ENCODE results near the gene EGFLAM. TPM values are rescaled to one million over a fixed set of nuclear protein-coding genes. Genes with fewer than 3 reads are reported as not detected.

The EGFLAM gene
- total RNA-seq, 1 donor from 2014 or later = not detected

DNA sequence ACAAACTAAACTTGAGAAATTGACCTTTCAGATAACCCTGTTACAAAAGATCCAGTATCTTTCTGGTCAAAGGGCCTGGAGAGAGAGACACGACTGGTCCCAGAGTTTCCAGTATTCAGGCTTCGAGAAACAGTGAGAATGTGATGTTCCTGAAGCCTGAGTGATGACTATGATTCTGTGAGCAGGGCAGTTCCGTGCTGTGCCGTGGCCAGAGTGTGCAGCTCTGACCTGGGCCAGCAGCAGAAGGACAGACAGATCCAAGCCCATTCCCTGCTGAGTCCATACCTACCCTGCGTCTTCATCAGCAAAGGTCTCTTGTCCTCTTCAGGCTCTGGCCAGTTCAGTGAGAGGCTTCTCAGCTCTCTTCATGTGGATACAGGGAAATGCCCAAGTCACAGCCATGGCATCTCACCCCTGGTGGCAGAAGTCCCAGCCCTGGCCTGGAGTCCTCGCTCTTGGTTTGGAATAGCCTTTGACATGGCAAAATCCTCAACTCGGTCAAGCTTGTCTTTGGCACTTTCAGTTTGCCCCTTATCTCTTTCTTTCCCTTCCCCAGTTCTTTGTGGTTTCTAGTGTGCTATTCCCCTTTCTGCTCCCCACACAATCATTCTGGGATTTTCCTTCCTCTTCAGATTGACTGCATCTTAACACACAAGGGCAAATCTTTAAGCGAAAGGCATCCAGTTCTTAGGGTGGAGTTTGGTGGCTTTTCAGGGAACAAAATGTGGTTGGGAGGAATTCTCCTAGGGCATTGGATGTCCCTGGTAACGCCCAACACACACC, 190.4 kb downstream of the EGFLAM start:
- peaks cover 5% of the 10 kb centered on the region for H3K4me1 Mint-ChIP-seq (ENCODE audit: unreplicated experiment)
- no peak overlapping the region for H3K27ac Mint-ChIP-seq (ENCODE audit: unreplicated experiment)
- H3K36me3 Mint-ChIP-seq (ENCODE audit: unreplicated experiment) = no peaks in the 10 kb centered on the region
- TF ChIP-seq, protein P1, sequence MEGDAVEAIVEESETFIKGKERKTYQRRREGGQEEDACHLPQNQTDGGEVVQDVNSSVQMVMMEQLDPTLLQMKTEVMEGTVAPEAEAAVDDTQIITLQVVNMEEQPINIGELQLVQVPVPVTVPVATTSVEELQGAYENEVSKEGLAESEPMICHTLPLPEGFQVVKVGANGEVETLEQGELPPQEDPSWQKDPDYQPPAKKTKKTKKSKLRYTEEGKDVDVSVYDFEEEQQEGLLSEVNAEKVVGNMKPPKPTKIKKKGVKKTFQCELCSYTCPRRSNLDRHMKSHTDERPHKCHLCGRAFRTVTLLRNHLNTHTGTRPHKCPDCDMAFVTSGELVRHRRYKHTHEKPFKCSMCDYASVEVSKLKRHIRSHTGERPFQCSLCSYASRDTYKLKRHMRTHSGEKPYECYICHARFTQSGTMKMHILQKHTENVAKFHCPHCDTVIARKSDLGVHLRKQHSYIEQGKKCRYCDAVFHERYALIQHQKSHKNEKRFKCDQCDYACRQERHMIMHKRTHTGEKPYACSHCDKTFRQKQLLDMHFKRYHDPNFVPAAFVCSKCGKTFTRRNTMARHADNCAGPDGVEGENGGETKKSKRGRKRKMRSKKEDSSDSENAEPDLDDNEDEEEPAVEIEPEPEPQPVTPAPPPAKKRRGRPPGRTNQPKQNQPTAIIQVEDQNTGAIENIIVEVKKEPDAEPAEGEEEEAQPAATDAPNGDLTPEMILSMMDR (IDR thresholded peaks at IDR 0.05) = no peak
- no peak overlapping the region for H3K4me3 Mint-ChIP-seq (ENCODE audit: unreplicated experiment)
- no peaks in the 10 kb centered on the region for H3K9me3 Mint-ChIP-seq (ENCODE audit: unreplicated experiment)
- DNase-seq (ENCODE audit: extremely low spot score, unreplicated experiment) = no peak
- H3K27me3 Mint-ChIP-seq (ENCODE audit: unreplicated experiment) = no peaks in the 10 kb centered on the region

DNA sequence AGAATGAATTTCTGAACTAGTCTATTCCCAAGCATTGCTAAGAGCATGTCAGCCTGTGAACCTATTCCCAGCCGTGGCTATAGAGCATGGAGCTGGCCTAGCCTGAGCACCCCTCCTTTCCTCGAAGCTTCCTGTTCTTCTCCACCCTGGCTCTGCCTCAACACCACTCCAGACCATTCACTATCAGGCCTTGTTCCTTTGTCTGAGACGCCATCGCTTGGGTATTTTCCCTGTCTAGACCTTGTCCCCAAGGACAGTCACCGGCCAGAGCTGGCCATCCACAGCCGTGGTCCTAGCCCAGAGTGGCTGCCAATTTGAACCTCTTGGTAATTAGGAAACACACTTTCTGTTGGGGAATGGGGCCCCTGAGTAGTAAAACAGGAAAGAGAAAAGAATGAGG, 192.3 kb downstream of the EGFLAM start:
- DNase-seq (ENCODE audit: extremely low spot score, unreplicated experiment) = no peak
- Mint-ChIP-seq H3K9me3 (ENCODE audit: unreplicated experiment) (no peaks in the 10 kb centered on the region), H3K27ac (ENCODE audit: unreplicated experiment) (no peak overlapping the region), H3K27me3 (ENCODE audit: unreplicated experiment) (no peaks in the 10 kb centered on the region), H3K4me1 (ENCODE audit: unreplicated experiment) (peaks cover 5% of the 10 kb centered on the region), H3K36me3 (ENCODE audit: unreplicated experiment) (no peaks in the 10 kb centered on the region), H3K4me3 (ENCODE audit: unreplicated experiment) (no peak overlapping the region)
- TF ChIP-seq, protein P1 (IDR thresholded peaks at IDR 0.05) = no peak

DNA sequence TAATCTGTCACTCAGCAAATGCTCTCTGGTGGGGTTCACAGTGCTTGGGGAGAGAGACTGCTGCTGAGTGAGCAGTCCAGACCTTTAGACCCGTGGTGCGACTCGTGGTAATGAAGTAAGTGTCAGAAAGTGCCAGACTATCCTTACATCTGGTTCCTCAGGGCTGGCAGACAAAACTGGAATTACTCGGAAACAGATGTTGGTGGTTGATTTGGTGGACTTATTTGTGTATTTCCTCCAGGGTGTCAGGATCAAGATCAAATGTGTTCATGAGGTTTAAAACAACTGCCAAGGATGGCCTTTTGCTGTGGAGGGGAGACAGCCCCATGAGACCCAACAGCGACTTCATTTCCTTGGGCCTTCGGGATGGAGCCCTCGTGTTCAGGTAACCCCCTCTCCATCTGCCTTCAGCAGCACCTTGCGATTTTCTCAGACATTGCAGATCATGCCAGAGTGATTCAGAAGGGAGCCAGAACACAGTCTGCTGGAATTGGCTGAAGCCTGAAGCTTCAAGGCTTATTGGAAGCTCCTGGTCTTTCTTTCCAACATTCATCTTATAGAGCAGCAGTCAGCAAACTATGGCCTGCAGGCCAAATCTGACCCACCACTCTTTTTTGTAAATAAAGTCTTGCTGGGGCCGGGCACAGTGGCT, 192.8 kb downstream of the EGFLAM start:
- no peak overlapping the region for H3K27ac Mint-ChIP-seq (ENCODE audit: unreplicated experiment)
- peak; percentile 63 for DNase-seq (ENCODE audit: extremely low spot score, unreplicated experiment)
- H3K4me3 Mint-ChIP-seq (ENCODE audit: unreplicated experiment) = no peak overlapping the region
- TF ChIP-seq, protein P1 (IDR thresholded peaks at IDR 0.05) = no peak
- H3K36me3 Mint-ChIP-seq (ENCODE audit: unreplicated experiment) = no peaks in the 10 kb centered on the region
- H3K4me1 Mint-ChIP-seq (ENCODE audit: unreplicated experiment) = peaks cover 5% of the 10 kb centered on the region
- H3K9me3 Mint-ChIP-seq (ENCODE audit: unreplicated experiment) = no peaks in the 10 kb centered on the region
- no peaks in the 10 kb centered on the region for H3K27me3 Mint-ChIP-seq (ENCODE audit: unreplicated experiment)

DNA sequence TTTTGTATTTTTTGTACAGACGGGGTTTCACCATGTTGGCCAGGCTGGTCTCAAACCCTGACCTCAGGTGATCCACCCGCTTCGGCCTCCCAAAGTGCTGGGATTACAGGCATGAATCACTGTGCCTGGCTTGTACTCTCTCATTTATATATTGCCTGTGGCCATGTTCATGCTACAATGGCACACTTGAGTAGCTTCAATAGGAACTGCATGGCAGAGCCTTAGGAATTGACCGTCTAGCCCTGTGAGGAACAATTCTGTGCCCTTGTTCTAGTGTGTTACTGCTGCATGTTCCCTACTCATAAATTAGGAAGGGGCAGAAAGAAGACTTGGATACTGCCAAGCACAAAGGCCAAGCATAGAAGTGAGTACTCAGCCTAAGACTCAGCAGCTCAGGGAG, 193.8 kb downstream of the EGFLAM start:
- Mint-ChIP-seq H3K4me3 (ENCODE audit: unreplicated experiment) (no peak overlapping the region), H3K4me1 (ENCODE audit: unreplicated experiment) (peaks cover 5% of the 10 kb centered on the region), H3K36me3 (ENCODE audit: unreplicated experiment) (no peaks in the 10 kb centered on the region), H3K9me3 (ENCODE audit: unreplicated experiment) (no peaks in the 10 kb centered on the region), H3K27me3 (ENCODE audit: unreplicated experiment) (no peaks in the 10 kb centered on the region), H3K27ac (ENCODE audit: unreplicated experiment) (no peak overlapping the region)
- DNase-seq (ENCODE audit: extremely low spot score, unreplicated experiment) = no peak
- TF ChIP-seq, protein P1 (IDR thresholded peaks at IDR 0.05) = no peak

DNA sequence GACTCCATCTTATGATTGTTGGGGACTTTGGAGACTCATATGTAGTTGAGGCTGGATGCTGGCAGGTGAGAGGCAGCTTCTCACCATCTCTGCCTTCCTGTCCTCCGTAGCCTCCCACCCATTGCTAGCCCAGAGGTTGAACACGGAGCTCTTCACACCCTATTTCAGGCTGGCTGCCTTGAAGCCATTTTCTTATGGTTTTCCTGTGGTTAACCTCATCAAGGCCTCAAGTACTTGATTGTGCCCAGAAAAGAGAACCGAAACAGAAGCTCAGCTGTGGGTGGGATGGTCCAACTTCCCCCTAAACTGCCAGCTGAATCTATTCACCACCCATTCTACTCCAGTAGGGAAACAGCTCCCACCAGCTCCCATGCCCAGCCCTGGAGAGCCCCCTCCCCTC, 195.1 kb downstream of the EGFLAM start:
- TF ChIP-seq, protein P1 (IDR thresholded peaks at IDR 0.05) = no peak
- Mint-ChIP-seq H3K27me3 (ENCODE audit: unreplicated experiment) (peaks cover 2% of the 10 kb centered on the region), H3K4me1 (ENCODE audit: unreplicated experiment) (peaks cover 3% of the 10 kb centered on the region), H3K36me3 (ENCODE audit: unreplicated experiment) (no peaks in the 10 kb centered on the region), H3K9me3 (ENCODE audit: unreplicated experiment) (no peaks in the 10 kb centered on the region), H3K4me3 (ENCODE audit: unreplicated experiment) (no peak overlapping the region), H3K27ac (ENCODE audit: unreplicated experiment) (no peak overlapping the region)
- DNase-seq (ENCODE audit: extremely low spot score, unreplicated experiment) = peak; percentile 40

All from osteocyte (in vitro differentiated cells).